Right kidney (tissue), 1 donor: Measurements from ENCODE around the gene TTC3.

ENCODE experiments used
- DNase-seq: peaks from one replicate; pipeline ENCODE4 v3.0.0-alpha.2; 2016

The TTC3 gene

GRCh38 chr21:37058261-37058660 lies 14.8 kb upstream of the TTC3 start:
- no peak for DNase-seq

- DNase-seq, result no peak
Measured at GRCh38 chr21:37059181-37059580, 13.9 kb upstream of the TTC3 start.

GRCh38 chr21:37060296-37060695 lies 12.8 kb upstream of the TTC3 start:
- no peak for DNase-seq

GRCh38 chr21:37061926-37062592 lies 11.0 kb upstream of the TTC3 start:
- DNase-seq, result no peak

- no peak for DNase-seq
Measured at GRCh38 chr21:37062593-37062935, 10.5 kb upstream of the TTC3 start.

- no peak for DNase-seq
Measured at GRCh38 chr21:37063433-37063832, 9.6 kb upstream of the TTC3 start.

- no peak for DNase-seq
Measured at GRCh38 chr21:37064841-37065240, 8.2 kb upstream of the TTC3 start.

- no peak for DNase-seq
Measured at GRCh38 chr21:37065561-37066177, 7.4 kb upstream of the TTC3 start.

- peak; percentile 76 for DNase-seq
Measured at GRCh38 chr21:37071561-37072273, 1.3 kb upstream of the TTC3 start.

GRCh38 chr21:37072274-37072987 lies 623 bp upstream of the TTC3 start:
- peak; percentile 99 for DNase-seq

- DNase-seq, result peak; percentile 89
Measured at GRCh38 chr21:37073417-37074196, 553 bp downstream of the TTC3 start.

GRCh38 chr21:37074197-37074510 lies 1.1 kb downstream of the TTC3 start:
- no peak for DNase-seq

GRCh38 chr21:37074546-37074945 lies 1.5 kb downstream of the TTC3 start:
- DNase-seq, result no peak

GRCh38 chr21:37075214-37075770 lies 2.2 kb downstream of the TTC3 start:
- DNase-seq, result no peak

- DNase-seq, result no peak
Measured at GRCh38 chr21:37076087-37076850, 3.2 kb downstream of the TTC3 start.

GRCh38 chr21:37077403-37077802 lies 4.3 kb downstream of the TTC3 start:
- no peak for DNase-seq

- no peak for DNase-seq
Measured at GRCh38 chr21:37079211-37079824, 6.3 kb downstream of the TTC3 start.

- no peak for DNase-seq
Measured at GRCh38 chr21:37082375-37082774, 9.3 kb downstream of the TTC3 start.

- no peak for DNase-seq
Measured at GRCh38 chr21:37082856-37083528, 9.9 kb downstream of the TTC3 start.

- DNase-seq, result no peak
Measured at GRCh38 chr21:37085726-37086125, 12.7 kb downstream of the TTC3 start.
